ENCODE measurements around the gene ETF1. TPM values are rescaled to one million over a fixed set of nuclear protein-coding genes. Genes with fewer than 3 reads are reported as not detected.

ETF1 gene
- total and polyA plus RNA-seq, 9 of the 15 experiments (the other 6 are each of a cell fraction or from before 2014, with no cell fraction given), result 53.7 to 209 (median 164) TPM

DNA sequence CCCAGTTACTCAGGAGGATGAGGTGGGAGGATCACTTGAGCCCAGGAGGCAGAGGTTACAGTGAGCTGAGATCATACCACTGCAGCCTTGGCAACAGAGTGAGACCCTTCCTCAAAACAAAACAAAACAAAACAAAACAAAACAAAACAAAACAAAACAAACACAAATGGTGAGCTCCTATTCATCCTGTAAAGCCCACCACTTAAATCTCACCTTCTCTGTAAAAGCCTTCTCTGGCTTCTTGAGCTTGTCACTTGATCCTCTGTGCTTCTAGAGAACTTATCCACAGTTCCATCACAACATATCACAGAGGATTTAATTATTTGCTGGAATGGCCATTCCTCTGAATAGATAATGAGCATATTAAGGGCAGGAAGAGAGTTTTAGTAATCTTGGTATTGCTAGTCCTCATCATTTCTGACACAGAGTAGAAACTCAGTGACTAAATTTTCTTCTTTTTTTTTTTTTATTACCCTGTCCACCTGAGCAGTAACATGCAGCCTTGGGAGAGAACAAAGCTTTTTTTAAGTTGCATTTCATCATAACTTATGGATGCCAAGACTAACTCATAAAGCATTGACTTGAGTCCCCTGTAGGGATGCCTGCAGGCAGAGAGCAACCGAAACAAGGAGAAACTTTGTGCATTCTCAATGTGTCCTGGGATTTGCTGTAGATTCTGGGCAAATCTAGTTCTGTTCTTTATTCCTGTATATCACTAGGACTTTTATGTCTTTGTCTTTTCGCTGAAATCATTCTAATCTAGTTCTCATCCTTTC lies 45.2 kb upstream of the ETF1 start:
- in situ Hi-C loops (cut with MboI) (loop anchor here (10.0 kb wide), 1 partner anchor 677 kb away; no protein-coding TSS in a partner anchor), intact Hi-C loops (cut with micrococcal nuclease) (no loop called here)
- H3K4me3 ChIP-seq, result no peak overlapping the region
- DNase-seq (ENCODE audit: extremely low read depth in 1 of 4, low spot score in 3 of 4), result no peak
- H3K36me3 ChIP-seq (ENCODE audit: control insufficient read depth, insufficient read depth, low read length), result no peaks in the 10 kb centered on the region
- WGBS (ENCODE audit: insufficient coverage, low coverage, missing lambda C conversion rate), result 3% methylated on average over 2 of the region's 2 CpGs
- FAIRE-seq, result no peak
- H4K20me1 ChIP-seq (replicated peaks; ENCODE audit: control insufficient read depth, insufficient read depth, low read length), result no peaks in the 10 kb centered on the region
- H2AFZ ChIP-seq (ENCODE audit: low read depth, low read length), result no peak overlapping the region
- H3K9ac ChIP-seq (ENCODE audit: insufficient read depth in 1 of 2, low read depth in 2 of 2, low read length in 2 of 2), result no peak overlapping the region
- no peaks in the 10 kb centered on the region for H3K9me1 ChIP-seq (ENCODE audit: control insufficient read depth, insufficient read depth, low read length)
- no peak overlapping the region for H3K27ac ChIP-seq (ENCODE audit: extremely low read depth, low read depth, low read length)
- H3K9me3 ChIP-seq (replicated peaks; ENCODE audit: control insufficient read depth, insufficient read depth, low read depth, low read length), result no peaks in the 10 kb centered on the region
- peaks cover 0 to 15% of the 10 kb centered on the region in 2 experiments; a peak in 1 of 5 replicates for H3K27me3 ChIP-seq (ENCODE audit: control insufficient read depth in 2 of 2, insufficient read depth in 2 of 2, low read length in 2 of 2)
- no peaks in the 10 kb centered on the region for H3K4me1 ChIP-seq (replicated peaks in 1 of 2; ENCODE audit: control insufficient read depth in 2 of 2, insufficient read depth in 2 of 2, low read length in 2 of 2)
- ChIA-PET POLR2A (interaction anchor here (0.6 to 1.8 kb wide), 2 partner anchors 9 to 807 kb away, joined by 4 to 7 read pairs; no protein-coding TSS in a partner anchor), CTCF (ENCODE audit: low intra/inter-chr PET ratio) (no interaction called here)
- no peak for ATAC-seq
- no peaks in the 10 kb centered on the region for H3K79me2 ChIP-seq (ENCODE audit: control insufficient read depth, insufficient read depth, low read length)
- no peak overlapping the region for H3K4me2 ChIP-seq (ENCODE audit: insufficient read depth, low read length)
- TF ChIP-seq ZNF224 (CRISPR knock-in tag; IDR thresholded peaks at IDR 0.05) (no peak), ZBTB9 (CRISPR knock-in tag; IDR thresholded peaks at IDR 0.05) (no peak), MXI1 (IDR thresholded peaks at IDR 0.05; ENCODE audit: low read depth, low read length) (no peak), HNRNPLL (IDR thresholded peaks at IDR 0.05; ENCODE audit: low read depth, low read length, poor library complexity, severe bottlenecking) (no peak), U2AF2 (optimal IDR thresholded peaks at IDR 0.05; ENCODE audit: low read depth, low read length) (no peak), SNIP1 (IDR thresholded peaks at IDR 0.05; ENCODE audit: low read depth) (no peak), STAT6 (CRISPR knock-in tag; IDR thresholded peaks at IDR 0.05) (no peak), RBM25 (IDR thresholded peaks at IDR 0.05; ENCODE audit: low read depth, low read length, severe bottlenecking) (no peak)
- TF ChIP-seq, protein P1, sequence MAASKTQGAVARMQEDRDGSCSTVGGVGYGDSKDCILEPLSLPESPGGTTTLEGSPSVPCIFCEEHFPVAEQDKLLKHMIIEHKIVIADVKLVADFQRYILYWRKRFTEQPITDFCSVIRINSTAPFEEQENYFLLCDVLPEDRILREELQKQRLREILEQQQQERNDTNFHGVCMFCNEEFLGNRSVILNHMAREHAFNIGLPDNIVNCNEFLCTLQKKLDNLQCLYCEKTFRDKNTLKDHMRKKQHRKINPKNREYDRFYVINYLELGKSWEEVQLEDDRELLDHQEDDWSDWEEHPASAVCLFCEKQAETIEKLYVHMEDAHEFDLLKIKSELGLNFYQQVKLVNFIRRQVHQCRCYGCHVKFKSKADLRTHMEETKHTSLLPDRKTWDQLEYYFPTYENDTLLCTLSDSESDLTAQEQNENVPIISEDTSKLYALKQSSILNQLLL (CRISPR knock-in tag; IDR thresholded peaks at IDR 0.05; ENCODE audit: borderline replicate concordance), result no peak
- BruUV-seq (replicated peaks), result no TSS peak
